Mammary epithelial cell (primary cell): Measurements from ENCODE around the gene GABRA4.

ENCODE experiments used
- CTCF ChIP-seq, 2 donors: IDR thresholded peaks in 1 of 2; conservative IDR thresholded peaks in 1 of 2; 2 replicates each; pipeline ENCODE4 v1.5.1; 2011 to 2012; ENCODE audit warnings: inconsistent platforms in 2 of 2, low read length in 2 of 2, mild to moderate bottlenecking in 2 of 2, control low read depth in 1 of 2, low read depth in 1 of 2; ENCODE audit not compliant: insufficient read depth in 1 of 2; ENCODE audit errors: extremely low read depth in 1 of 2
- EZH2 ChIP-seq: IDR thresholded peaks from 2 replicates; pipeline ENCODE4 v1.6.1; 2012; ENCODE audit warnings: low read length, inconsistent platforms, borderline replicate concordance

- TF ChIP-seq CTCF (conservative IDR thresholded peaks at IDR 0.05 in 1 of 2, IDR thresholded peaks at IDR 0.05 in 1 of 2; ENCODE audit: extremely low read depth in 1 of 2, insufficient read depth in 1 of 2, low read depth in 1 of 2, low read length in 2 of 2) (no peak), EZH2 (no peak)
Observed at GRCh38 chr4:47013373-47013772, 20.0 kb upstream of the GABRA4 start.
